GM12872 (cell line): ENCODE results near the gene DEPP1.

Source experiments
- CTCF ChIP-seq: IDR thresholded peaks from 3 replicates; pipeline ENCODE4 v1.5.1; 2011; ENCODE audit warnings: low read depth, mild to moderate bottlenecking, low read length, moderate library complexity; ENCODE audit not compliant: insufficient read depth

Gene DEPP1

GRCh38 chr10:44961230-44961571, 17.4 kb downstream of the DEPP1 start:
- no peak for TF ChIP-seq CTCF

GRCh38 chr10:44960482-44961229, 18.0 kb downstream of the DEPP1 start:
- TF ChIP-seq CTCF, result no peak

- no peak for TF ChIP-seq CTCF
Observed at GRCh38 chr10:44960088-44960460, 18.5 kb downstream of the DEPP1 start.

- no peak for TF ChIP-seq CTCF
Observed at GRCh38 chr10:44959247-44960087, 19.1 kb downstream of the DEPP1 start, which contains the start of gene RASSF4. Gene RASSF4 (plus strand): TSS chr10:44959802. CDS start chr10:44970203, 10,401 bp downstream.

GRCh38 chr10:44958898-44959246, 19.7 kb downstream of the DEPP1 start:
- no peak for TF ChIP-seq CTCF

GRCh38 chr10:44958196-44958897, 20.3 kb downstream of the DEPP1 start:
- no peak for TF ChIP-seq CTCF
